H9 (cell line): ENCODE measurements around the gene HSPG2. TPM values are rescaled to one million over a fixed set of nuclear protein-coding genes. Genes with fewer than 3 reads are reported as not detected.

Source experiments
- DNase-seq: peaks from one replicate; pipeline ENCODE4 v3.0.0-alpha.2; 2017
- H2AFZ ChIP-seq: one replicate; pipeline ENCODE4 v1.6.1; 2013; ENCODE audit warnings: mild to moderate bottlenecking, low read length, control low read depth, moderate library complexity
- H2AK5ac ChIP-seq: 2 replicates; pipeline ENCODE4 v1.6.1; 2013; ENCODE audit warnings: low read length, control low read depth, mixed read lengths; ENCODE audit not compliant: insufficient read length
- H2BK120ac ChIP-seq: one replicate; pipeline ENCODE4 v1.6.1; 2013; ENCODE audit warnings: low read depth, mild to moderate bottlenecking, low read length, control low read depth, inconsistent platforms; ENCODE audit not compliant: poor library complexity, severe bottlenecking
- H2BK12ac ChIP-seq: 2 replicates; pipeline ENCODE4 v1.6.1; 2013; ENCODE audit warnings: low read length, control low read depth, mixed read lengths, low read depth; ENCODE audit not compliant: insufficient read length
- H2BK15ac ChIP-seq: 2 replicates; pipeline ENCODE4 v1.6.1; 2013; ENCODE audit warnings: low read depth, low read length, control low read depth
- H2BK20ac ChIP-seq: one replicate; pipeline ENCODE4 v1.6.1; 2013; ENCODE audit warnings: low read depth, mild to moderate bottlenecking, low read length, control low read depth, inconsistent platforms; ENCODE audit not compliant: poor library complexity, severe bottlenecking
- H2BK5ac ChIP-seq: 2 replicates; pipeline ENCODE4 v1.6.1; 2013; ENCODE audit warnings: low read length, control low read depth, mixed read lengths; ENCODE audit not compliant: insufficient read length
- H3K14ac ChIP-seq: 2 replicates; pipeline ENCODE4 v1.6.1; 2013; ENCODE audit warnings: low read length, control low read depth; ENCODE audit not compliant: insufficient read depth
- H3K18ac ChIP-seq: 2 replicates; pipeline ENCODE4 v1.6.1; 2013; ENCODE audit warnings: low read depth, mild to moderate bottlenecking, mixed read lengths, low read length, control low read depth; ENCODE audit not compliant: insufficient read length
- H3K23ac ChIP-seq: 2 replicates; pipeline ENCODE4 v1.6.1; 2013; ENCODE audit warnings: low read length, control low read depth, mixed read lengths, low read depth; ENCODE audit not compliant: insufficient read length
- H3K23me2 ChIP-seq: 2 replicates; pipeline ENCODE4 v1.6.1; 2013; ENCODE audit warnings: low read depth, mild to moderate bottlenecking, mixed read lengths, low read length, control low read depth; ENCODE audit not compliant: insufficient read length, poor library complexity, severe bottlenecking
- H3K27ac ChIP-seq: 2 replicates; pipeline ENCODE4 v1.5.1; 2013; ENCODE audit warnings: low read length, control low read depth, mixed read lengths, low read depth; ENCODE audit not compliant: insufficient read length
- H3K27me3 ChIP-seq: 2 replicates; pipeline ENCODE4 v1.6.1; 2013; ENCODE audit warnings: low read length, control low read depth, inconsistent platforms; ENCODE audit not compliant: insufficient read depth
- H3K4ac ChIP-seq: 2 replicates; pipeline ENCODE4 v1.6.1; 2013; ENCODE audit warnings: low read depth, mild to moderate bottlenecking, control low read depth, inconsistent platforms, low read length, moderate library complexity
- H3K4me1 ChIP-seq: 2 replicates; pipeline ENCODE4 v1.6.1; 2013; ENCODE audit warnings: low read length, control low read depth, inconsistent platforms; ENCODE audit not compliant: insufficient read depth
- H3K4me2 ChIP-seq: 2 replicates; pipeline ENCODE4 v1.6.1; 2013; ENCODE audit warnings: low read length, control low read depth, mixed read lengths; ENCODE audit not compliant: insufficient read length, insufficient read depth
- H3K56ac ChIP-seq: 2 replicates; pipeline ENCODE4 v1.6.1; 2013; ENCODE audit warnings: low read depth, mild to moderate bottlenecking, mixed read lengths, low read length, control low read depth; ENCODE audit not compliant: insufficient read length
- H3K79me1 ChIP-seq: 2 replicates; pipeline ENCODE4 v1.6.1; 2013; ENCODE audit warnings: low read depth, mild to moderate bottlenecking, moderate library complexity, low read length, control low read depth, inconsistent platforms; ENCODE audit not compliant: insufficient read depth, poor library complexity, severe bottlenecking
- H3K79me2 ChIP-seq: 2 replicates; pipeline ENCODE4 v1.6.1; 2013; ENCODE audit warnings: low read length, control low read depth, inconsistent platforms; ENCODE audit not compliant: insufficient read depth
- H3K9ac ChIP-seq: 2 replicates; pipeline ENCODE4 v1.6.1; 2013; ENCODE audit warnings: low read length, control low read depth, mixed read lengths; ENCODE audit not compliant: insufficient read length; ENCODE audit errors: extremely low read depth
- H3K9me3 ChIP-seq: one replicate; pipeline ENCODE4 v1.6.1; 2013; ENCODE audit warnings: low read depth, low read length, inconsistent platforms; ENCODE audit not compliant: control insufficient read depth
- H3T11ph ChIP-seq: one replicate; pipeline ENCODE4 v1.6.1; 2013; ENCODE audit warnings: mild to moderate bottlenecking, low read length, control low read depth, inconsistent platforms
- H4K20me1 ChIP-seq: one replicate; pipeline ENCODE4 v1.6.1; 2013; ENCODE audit not compliant: control insufficient read depth, insufficient read length, insufficient read depth
- H4K5ac ChIP-seq: 2 replicates; pipeline ENCODE4 v1.6.1; 2013; ENCODE audit warnings: low read depth, mild to moderate bottlenecking, mixed read lengths, low read length, control low read depth; ENCODE audit not compliant: insufficient read length
- H4K8ac ChIP-seq: replicated peaks from 2 replicates; pipeline ENCODE4 v1.6.1; 2013; ENCODE audit warnings: low read length, control low read depth, mixed read lengths, low read depth; ENCODE audit not compliant: insufficient read length
- H4K91ac ChIP-seq: 2 replicates; pipeline ENCODE4 v1.6.1; 2013; ENCODE audit warnings: low read depth, mild to moderate bottlenecking, moderate library complexity, mixed read lengths, low read length, control low read depth; ENCODE audit not compliant: insufficient read length
- H3K27ac Mint-ChIP-seq, 3 experiments: 2 replicates in 2 of 3; 3 replicates in 1 of 3; pipeline ENCODE4 v1.8.0; 2020 to 2021; ENCODE audit warnings: mixed read lengths in 3 of 3, mild to moderate bottlenecking in 1 of 3, moderate library complexity in 1 of 3
- H3K27me3 Mint-ChIP-seq: 2 replicates; pipeline ENCODE4 v1.8.0; 2021; ENCODE audit warnings: low read depth, mild to moderate bottlenecking, moderate library complexity, mixed read lengths
- H3K36me3 Mint-ChIP-seq, 3 experiments: 2 replicates in 2 of 3; 3 replicates in 1 of 3; pipeline ENCODE4 v1.8.0; 2020 to 2021; ENCODE audit warnings: low read depth in 3 of 3, mixed read lengths in 3 of 3; ENCODE audit not compliant: insufficient read depth in 1 of 3
- H3K4me1 Mint-ChIP-seq, 2 experiments: 2 replicates each; pipeline ENCODE4 v1.8.0; 2020; ENCODE audit warnings: mixed read lengths in 2 of 2
- H3K4me3 Mint-ChIP-seq, 2 experiments: 2 replicates in 1 of 2; 3 replicates in 1 of 2; pipeline ENCODE4 v1.8.0; 2020 to 2021; ENCODE audit warnings: mild to moderate bottlenecking in 2 of 2, mixed read lengths in 2 of 2, moderate library complexity in 1 of 2
- H3K9me3 Mint-ChIP-seq, 2 experiments: 2 replicates in 1 of 2; 3 replicates in 1 of 2; pipeline ENCODE4 v1.8.0; 2020; ENCODE audit warnings: mild to moderate bottlenecking in 2 of 2, mixed read lengths in 2 of 2, moderate library complexity in 1 of 2
- WGBS: extraction: QIAGEN DNeasy Blood & Tissue Kit; methylation state at CpG from one replicate; pipeline ENCODE4 v1.1.7; 2013; ENCODE audit warnings: missing lambda C conversion rate, low lambda C conversion rate, mixed read lengths; ENCODE audit not compliant: insufficient read length; ENCODE audit errors: extremely low coverage; 5-methylcytosine and 5-hydroxymethylcytosine counted together
- total RNA-seq: library from RNA; stranded (reverse); gene quantifications from 2 replicates; pipeline ENCODE4 v1.2.1, GENCODE V29; 2021
- TF ChIP-seq, protein P1 (sequence below): fragments of 200-600 bp; sonication (generic); conservative IDR thresholded peaks from 3 replicates; pipeline ENCODE4 v1.8.0; 2021; ENCODE audit warnings: antibody characterized with exemption, mild to moderate bottlenecking

Gene HSPG2
- total RNA-seq, 1 experiment from 2014 or later = 90.0 TPM

DNA sequence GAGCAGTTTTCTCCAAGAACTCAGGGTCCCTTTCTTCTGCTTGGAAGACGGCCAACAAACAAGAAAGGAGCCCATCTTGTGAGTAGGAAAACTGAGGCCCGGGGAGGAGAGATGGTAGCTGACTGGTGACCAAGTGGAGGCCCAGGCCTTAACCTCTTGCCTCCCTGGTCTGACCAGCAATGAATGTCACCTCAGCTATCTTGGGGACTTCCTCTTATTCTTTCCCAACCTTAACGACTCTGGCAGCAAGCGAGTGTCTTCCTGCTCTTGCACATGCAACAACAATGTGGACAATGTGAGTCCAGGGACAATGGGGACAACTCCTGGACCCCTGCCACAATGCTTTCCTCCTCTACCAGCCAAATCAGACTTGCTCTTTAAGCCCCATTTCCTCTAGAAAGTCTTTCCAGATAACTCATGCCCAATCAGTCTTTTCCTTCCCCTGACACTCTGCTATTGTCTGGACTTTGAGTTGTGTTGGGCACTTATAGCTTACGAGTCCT, 12.6 kb downstream of the HSPG2 start:
- no peak overlapping the region for H3K56ac ChIP-seq
- no peaks in the 10 kb centered on the region for H3K9me3 Mint-ChIP-seq
- H3K27ac Mint-ChIP-seq = no peak overlapping the region
- H2AFZ ChIP-seq = no peak overlapping the region
- WGBS = no CpG with 5 or more reads among the region's 5 CpGs
- H3K4me1 ChIP-seq = peaks cover 6% of the 10 kb centered on the region; the same call in 1 of the 2 replicates
- no peaks in the 10 kb centered on the region for H3K27me3 Mint-ChIP-seq
- no peak overlapping the region for H3K4ac ChIP-seq
- TF ChIP-seq, protein P1, sequence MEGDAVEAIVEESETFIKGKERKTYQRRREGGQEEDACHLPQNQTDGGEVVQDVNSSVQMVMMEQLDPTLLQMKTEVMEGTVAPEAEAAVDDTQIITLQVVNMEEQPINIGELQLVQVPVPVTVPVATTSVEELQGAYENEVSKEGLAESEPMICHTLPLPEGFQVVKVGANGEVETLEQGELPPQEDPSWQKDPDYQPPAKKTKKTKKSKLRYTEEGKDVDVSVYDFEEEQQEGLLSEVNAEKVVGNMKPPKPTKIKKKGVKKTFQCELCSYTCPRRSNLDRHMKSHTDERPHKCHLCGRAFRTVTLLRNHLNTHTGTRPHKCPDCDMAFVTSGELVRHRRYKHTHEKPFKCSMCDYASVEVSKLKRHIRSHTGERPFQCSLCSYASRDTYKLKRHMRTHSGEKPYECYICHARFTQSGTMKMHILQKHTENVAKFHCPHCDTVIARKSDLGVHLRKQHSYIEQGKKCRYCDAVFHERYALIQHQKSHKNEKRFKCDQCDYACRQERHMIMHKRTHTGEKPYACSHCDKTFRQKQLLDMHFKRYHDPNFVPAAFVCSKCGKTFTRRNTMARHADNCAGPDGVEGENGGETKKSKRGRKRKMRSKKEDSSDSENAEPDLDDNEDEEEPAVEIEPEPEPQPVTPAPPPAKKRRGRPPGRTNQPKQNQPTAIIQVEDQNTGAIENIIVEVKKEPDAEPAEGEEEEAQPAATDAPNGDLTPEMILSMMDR = no peak
- H3K27me3 ChIP-seq = no peaks in the 10 kb centered on the region
- H3K79me1 ChIP-seq = peaks cover 7% of the 10 kb centered on the region
- H2BK15ac ChIP-seq = no peak overlapping the region
- DNase-seq = no peak
- H4K5ac ChIP-seq = no peak overlapping the region
- H3K36me3 Mint-ChIP-seq = peaks cover 1 to 8% (median 2%) of the 10 kb centered on the region in 3 experiments; a peak in 6 of 7 replicates
- no peak overlapping the region for H3T11ph ChIP-seq
- H2AK5ac ChIP-seq = no peak overlapping the region
- H3K4me1 Mint-ChIP-seq = peaks cover 36 to 50% of the 10 kb centered on the region in 2 experiments
- H3K9me3 ChIP-seq = no peaks in the 10 kb centered on the region
- H3K23me2 ChIP-seq = no peaks in the 10 kb centered on the region
- no peak overlapping the region for H3K4me2 ChIP-seq
- no peak overlapping the region for H3K23ac ChIP-seq
- H4K91ac ChIP-seq = no peak overlapping the region
- no peak overlapping the region for H4K8ac ChIP-seq
- no peak overlapping the region for H3K9ac ChIP-seq
- H2BK120ac ChIP-seq = no peak overlapping the region
- no peak overlapping the region for H2BK5ac ChIP-seq
- no peak overlapping the region for H3K18ac ChIP-seq
- H2BK20ac ChIP-seq = no peak overlapping the region
- no peak overlapping the region for H3K4me3 Mint-ChIP-seq
- peaks cover 2% of the 10 kb centered on the region; the same call in 1 of the 2 replicates for H3K79me2 ChIP-seq
- no peak overlapping the region for H3K27ac ChIP-seq
- no peaks in the 10 kb centered on the region for H4K20me1 ChIP-seq
- no peak overlapping the region for H2BK12ac ChIP-seq
- H3K14ac ChIP-seq = no peak overlapping the region
